Activated CD4-positive, alpha-beta T cell treated with anti-CD3 and anti-CD28 coated beads, Interleukin-10, Interleukin-2, amounts not matched to agents 100 ng/mL and 50 ng/mL, durations not matched to agents 16 hours and 8 hours (primary cell): ENCODE data around the gene ZNF333.

ENCODE experiments used
- DNase-seq: peaks from one replicate; pipeline ENCODE4 v3.0.0-alpha.2; 2020

ZNF333 gene

GRCh38 chr19:14689598-14690503, at the start of gene ZNF333:
ZNF333 (plus strand) TSS chr19:14690048; CDS start chr19:14693492, 3,444 bp downstream.
- DNase-seq, result peak; percentile 98

GRCh38 chr19:14648506-14648905, 41.3 kb upstream of the ZNF333 start:
- DNase-seq, result no peak

DNA sequence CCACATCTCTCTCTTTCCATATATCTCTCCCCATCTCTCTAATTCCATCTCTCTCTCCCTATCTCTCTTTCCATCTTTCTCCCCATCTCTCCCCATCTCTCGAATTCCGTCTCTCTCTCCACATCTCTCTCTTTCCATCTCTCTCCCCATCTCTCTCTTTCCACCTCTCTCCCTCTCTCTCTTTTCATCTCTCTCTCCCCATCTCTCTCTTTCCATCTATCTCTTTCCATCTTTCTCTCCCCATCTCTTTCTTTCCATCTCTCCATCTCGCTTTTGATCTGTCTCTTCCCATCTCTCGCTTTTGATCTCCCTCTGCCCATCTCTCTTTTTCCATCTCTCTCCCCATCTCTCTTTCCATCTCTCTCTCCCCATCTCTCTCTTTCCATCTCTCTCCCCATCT, 40.8 kb upstream of the ZNF333 start:
- no peak for DNase-seq

GRCh38 chr19:14650161-14650560, 39.7 kb upstream of the ZNF333 start:
- no peak for DNase-seq

- DNase-seq, result no peak
These were observed 34.9 kb upstream of the ZNF333 start for GRCh38 chr19:14654786-14655560.

- no peak for DNase-seq
These were observed 34.1 kb upstream of the ZNF333 start for GRCh38 chr19:14655726-14656125.

DNA sequence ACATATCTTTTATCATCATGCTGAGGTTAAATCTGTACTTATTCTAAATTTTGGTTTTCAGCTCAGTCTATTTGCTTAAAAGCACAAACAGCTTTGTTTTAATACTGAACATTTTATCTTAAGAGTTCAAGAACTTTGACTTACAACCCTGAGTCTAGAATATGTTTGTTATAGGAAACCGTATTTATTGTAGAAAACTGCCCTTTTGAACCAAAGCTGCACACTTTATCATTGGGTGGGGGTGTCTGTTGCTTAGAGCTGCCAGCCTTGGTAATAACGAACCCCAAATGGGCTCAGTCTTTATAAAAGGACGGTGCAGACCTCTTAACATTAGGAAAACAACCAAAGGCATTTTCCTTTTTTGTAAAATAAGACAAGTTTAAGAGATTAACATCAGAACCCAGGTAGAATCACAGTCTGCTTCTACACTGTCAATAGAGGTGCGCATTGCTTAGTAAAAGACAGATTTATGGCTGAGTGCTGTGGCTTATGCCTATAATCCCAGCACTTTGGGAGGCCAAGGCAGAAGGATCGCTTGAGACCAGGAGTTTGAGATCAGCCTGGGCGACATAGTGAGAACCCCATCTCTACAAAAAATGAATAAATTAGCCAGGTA, 29.9 kb upstream of the ZNF333 start:
- DNase-seq, result no peak

DNA sequence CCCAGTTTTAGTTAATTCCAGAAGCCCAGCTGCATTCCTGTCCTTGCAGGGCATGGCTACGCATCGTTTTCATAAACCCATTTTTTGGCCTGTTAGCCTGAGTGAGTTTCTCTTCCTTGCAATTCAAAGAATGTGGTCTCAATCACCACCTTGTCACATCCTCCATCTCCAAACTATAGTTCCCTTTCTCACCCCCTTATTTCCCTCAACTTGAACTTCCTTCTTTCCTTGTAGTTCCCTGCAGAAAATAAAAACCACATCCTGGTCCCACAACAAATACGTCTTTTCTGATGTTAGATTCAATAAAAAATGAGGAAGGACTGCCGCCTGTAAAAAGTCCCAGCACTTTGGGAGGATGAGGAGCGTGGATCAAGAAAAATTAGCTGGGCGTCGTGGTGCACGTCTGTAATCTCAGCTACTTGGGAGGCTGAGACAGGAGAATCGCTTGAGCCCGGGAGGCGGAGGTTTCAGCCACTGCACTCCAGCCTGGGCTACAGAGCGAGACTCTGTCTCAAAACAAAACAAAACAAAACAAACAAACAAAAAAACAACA, 28.4 kb upstream of the ZNF333 start:
- no peak for DNase-seq

DNA sequence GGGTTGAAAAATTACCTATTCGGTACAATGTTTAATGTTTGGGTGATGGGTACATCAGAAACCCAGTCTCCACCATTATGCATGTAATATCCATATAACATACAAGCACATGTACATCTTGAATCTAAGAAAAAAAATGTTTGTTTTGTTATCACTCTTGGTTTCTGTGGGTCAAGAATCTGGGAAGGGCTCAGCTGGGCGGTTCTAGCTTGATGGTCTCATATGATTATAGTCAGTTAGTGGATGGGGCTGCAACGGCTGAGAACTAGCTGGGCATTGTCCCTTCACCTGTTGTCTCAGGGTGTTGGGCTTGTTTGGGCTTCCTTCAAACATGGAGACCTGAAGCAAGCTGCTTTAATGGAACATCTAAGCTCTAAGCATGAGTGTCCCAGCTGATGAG, 19.9 kb upstream of the ZNF333 start:
- no peak for DNase-seq

DNA sequence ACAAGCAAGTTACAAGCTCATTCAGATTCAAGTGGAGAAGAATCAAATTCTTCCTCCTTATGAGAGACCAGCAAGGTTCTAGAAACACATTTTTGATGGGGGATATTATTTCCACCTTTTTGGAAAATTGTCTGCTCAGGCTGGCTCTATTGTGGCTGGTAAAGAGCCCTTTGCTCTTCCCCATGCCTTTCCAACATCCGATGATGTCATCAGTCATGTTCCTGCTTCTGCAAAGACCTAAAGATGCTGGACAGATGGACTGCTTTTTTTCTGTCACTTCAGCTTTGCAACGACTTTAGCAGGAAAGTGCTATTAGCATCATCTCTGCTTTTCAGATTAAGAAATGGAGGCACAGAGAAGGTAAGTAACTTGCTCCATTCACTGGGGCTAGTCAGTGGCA, 19.4 kb upstream of the ZNF333 start:
- DNase-seq, result no peak

- no peak for DNase-seq
These were observed 17.5 kb upstream of the ZNF333 start for GRCh38 chr19:14672188-14672872.

DNA sequence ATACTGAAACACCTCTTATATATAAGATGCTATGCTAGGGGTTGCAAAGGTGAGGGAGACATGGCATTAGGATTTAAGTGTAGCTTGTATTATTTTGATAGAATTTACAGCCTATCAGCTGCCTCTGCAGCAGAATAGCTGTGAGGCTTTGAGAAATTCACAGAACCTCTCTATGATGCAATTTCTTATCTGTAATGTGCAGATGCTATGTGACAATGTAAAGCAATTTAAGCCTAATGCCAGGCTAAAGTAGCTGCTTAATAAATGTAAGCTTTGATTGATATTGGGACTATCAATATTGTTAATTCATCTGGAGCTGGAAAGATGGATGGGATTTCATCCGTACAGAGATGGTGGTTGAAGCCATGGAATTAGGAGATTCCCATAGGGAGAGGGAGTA, 16.8 kb upstream of the ZNF333 start:
- no peak for DNase-seq

- DNase-seq, result no peak
These were observed 15.1 kb upstream of the ZNF333 start, which contains the start of gene ADGRE3 for GRCh38 chr19:14674764-14675163. ADGRE3 (minus strand) TSS chr19:14674844; CDS start chr19:14674770, 74 bp downstream.

DNA sequence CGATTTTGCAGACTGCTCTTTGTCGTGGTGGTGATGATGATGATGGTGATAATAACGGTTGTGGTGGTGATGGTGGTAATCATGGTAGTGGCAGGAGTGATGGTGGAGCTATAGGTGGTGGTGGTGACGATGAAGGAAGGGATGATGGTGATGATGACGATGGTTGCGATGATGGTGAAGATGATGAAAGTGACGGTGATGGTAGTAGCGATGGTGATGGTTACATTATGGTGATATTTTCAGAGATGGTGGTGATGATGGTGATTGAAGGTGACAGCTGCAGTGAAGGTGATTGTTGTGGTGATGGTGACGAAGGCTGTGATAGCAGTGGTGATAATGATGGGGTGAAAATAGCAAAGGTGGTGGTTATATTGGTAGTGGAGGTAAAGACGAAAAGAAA, 13.1 kb upstream of the ZNF333 start:
- no peak for DNase-seq

DNA sequence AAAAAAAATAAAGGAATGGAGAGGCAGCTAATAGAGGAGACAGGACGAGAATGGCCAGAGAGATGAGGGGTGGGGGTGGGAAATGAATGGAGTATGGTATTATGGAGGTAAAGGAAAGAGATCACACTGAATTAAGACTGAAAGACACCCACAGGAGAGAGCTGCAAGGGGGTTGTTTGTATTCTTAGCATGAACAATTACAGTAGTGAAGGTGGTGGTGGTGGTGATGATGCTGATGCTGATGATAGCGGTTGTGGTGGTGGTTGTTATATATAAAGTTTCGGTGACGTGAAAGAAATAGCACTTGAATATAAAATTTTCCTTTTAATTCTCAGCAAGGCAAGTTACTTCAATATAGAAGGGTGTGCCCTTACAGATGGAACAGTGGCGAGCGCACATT, 12.4 kb upstream of the ZNF333 start:
- DNase-seq, result no peak

DNA sequence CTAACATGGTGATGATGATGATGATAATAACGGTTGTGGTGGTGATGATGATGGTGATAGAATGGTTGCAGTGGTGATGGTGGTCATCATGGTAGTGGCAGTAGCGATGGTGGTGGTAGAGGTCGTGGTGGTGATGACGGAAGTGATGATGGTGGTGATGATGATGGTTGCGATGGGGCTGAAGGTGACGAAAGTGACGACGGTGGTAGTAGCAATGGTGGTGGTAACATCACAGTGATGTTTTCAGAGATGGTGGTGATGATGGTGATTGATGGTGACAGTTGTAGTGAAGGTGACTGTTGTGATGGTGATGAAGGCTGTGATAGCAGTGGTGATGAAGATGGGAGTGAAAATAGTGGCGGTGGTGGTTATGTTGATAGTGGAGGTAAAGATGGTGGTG, 11.6 kb upstream of the ZNF333 start:
- DNase-seq, result no peak

DNA sequence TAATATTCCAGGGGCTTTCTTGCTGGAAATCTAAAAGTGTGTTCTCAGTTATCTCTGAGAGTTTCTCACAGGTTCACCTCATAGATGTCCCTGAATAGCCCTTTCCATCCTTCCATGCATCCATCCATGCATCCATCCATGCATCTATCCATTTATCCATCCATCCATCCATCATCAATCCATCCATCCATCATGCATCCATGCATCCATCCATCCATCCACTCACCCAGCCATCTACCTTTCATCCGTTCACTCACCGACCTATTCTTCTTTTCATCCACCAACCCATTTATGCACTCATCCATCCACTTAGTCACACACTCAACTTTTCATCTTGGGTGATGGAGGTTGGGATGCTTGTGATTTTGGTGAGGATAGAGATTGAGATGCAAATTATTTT, 7.8 kb upstream of the ZNF333 start:
- no peak for DNase-seq

DNA sequence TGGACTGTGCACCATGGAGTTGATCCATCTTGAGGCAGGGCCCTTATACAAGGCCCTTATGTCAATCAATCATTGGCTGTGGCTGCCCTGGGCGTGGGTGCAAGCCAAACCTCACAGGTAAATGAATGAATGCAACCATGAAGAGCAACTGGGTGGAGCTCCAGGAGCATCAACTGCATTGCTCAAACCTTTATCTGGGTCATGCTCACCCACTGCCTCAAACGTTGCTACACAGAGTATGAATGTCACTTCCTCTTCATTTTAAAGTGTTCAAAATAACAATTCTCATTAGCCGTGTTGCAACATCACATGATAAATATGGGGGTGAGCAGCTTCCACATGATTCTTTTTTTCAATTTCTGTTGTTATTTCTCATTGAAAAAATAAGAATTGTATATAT, 6.4 kb upstream of the ZNF333 start:
- no peak for DNase-seq

- DNase-seq, result peak; percentile 49
These were observed 3.4 kb upstream of the ZNF333 start for GRCh38 chr19:14686411-14686810.

GRCh38 chr19:14694641-14695266, 4.9 kb downstream of the ZNF333 start:
- DNase-seq, result no peak

- no peak for DNase-seq
These were observed 5.6 kb downstream of the ZNF333 start for GRCh38 chr19:14695471-14695870.

DNA sequence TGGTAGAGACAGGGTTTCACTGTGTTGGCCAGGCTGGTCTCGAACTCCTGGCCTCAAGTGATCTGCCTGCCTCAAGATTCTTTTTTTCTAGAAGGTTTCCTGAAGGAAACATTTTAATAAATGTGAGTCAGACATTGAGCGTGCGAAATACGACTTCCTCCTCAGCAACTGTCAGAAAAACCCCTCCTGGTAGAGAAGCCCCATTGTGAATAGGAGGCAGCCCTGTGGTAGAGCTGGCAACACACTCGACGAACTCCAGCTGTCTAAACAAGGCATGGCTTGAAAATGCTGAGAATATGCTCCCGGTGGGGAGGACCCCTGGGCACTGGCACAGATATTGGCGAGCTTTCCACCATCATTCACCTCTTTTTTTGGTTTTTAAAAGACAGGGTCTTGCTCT, 9.8 kb downstream of the ZNF333 start:
- no peak for DNase-seq
